Gastroesophageal sphincter (tissue), 4 donors: Measurements from ENCODE around the gene SAMD1. TPM values are rescaled to one million over a fixed set of nuclear protein-coding genes. Genes with fewer than 3 reads are reported as not detected.

Source experiments
- ATAC-seq: fragments of 150-250 bp; one replicate; pipeline ENCODE4 v1.9.1; 2016; ENCODE audit warnings: mild to moderate bottlenecking, moderate library complexity
- H3K27ac ChIP-seq, 4 donors: fragments of 200-600 bp; sonication (generic) in 3 of 4; 1 replicate in 3 of 4; 2 replicates in 1 of 4; pipeline ENCODE4 v1.5.1; 2016 to 2019
- H3K27me3 ChIP-seq: fragments of 200-600 bp; sonication (generic); one replicate; pipeline ENCODE4 v1.5.1; 2019
- H3K36me3 ChIP-seq, 2 donors: fragments of 200-600 bp; sonication (generic); one replicate each; pipeline ENCODE4 v1.5.1; 2019; ENCODE audit warnings: control low read depth in 1 of 2
- H3K4me1 ChIP-seq, 3 donors: fragments of 200-600 bp; sonication (generic); 1 replicate in 2 of 3; 2 replicates in 1 of 3; pipeline ENCODE4 v1.5.1; 2016 to 2019; ENCODE audit warnings: control low read depth in 2 of 3
- H3K4me3 ChIP-seq, 2 donors: fragments of 200-600 bp; sonication (generic); one replicate each; pipeline ENCODE4 v1.5.1; 2019; ENCODE audit warnings: mild to moderate bottlenecking in 1 of 2, moderate library complexity in 1 of 2
- H3K9me3 ChIP-seq, 3 donors: fragments of 200-600 bp; sonication (generic); one replicate each; pipeline ENCODE4 v1.5.1; 2017 to 2019; ENCODE audit warnings: control low read depth in 2 of 3
- CTCF ChIP-seq, 4 experiments: fragments of 200-600 bp in 2 of 4; fragments of 450-650 bp in 2 of 4; sonication (generic) in 1 of 4; IDR thresholded peaks; one replicate each; pipeline ENCODE4 v1.5.1; 2017 to 2019; ENCODE audit warnings: antibody characterized with exemption in 4 of 4, mild to moderate bottlenecking in 2 of 4, moderate library complexity in 2 of 4
- EP300 ChIP-seq: sonication (generic); formaldehyde crosslinking; IDR thresholded peaks from one replicate; pipeline ENCODE4 v1.6.1; 2017; ENCODE audit warnings: antibody characterized with exemption, mild to moderate bottlenecking
- POLR2A ChIP-seq, 2 donors: fragments of 450-650 bp; IDR thresholded peaks; one replicate each; pipeline ENCODE4 v1.6.1; 2017; ENCODE audit warnings: antibody characterized with exemption in 2 of 2, mild to moderate bottlenecking in 2 of 2, moderate library complexity in 1 of 2
- POLR2AphosphoS5 ChIP-seq: sonication (generic); formaldehyde crosslinking; IDR thresholded peaks from one replicate; pipeline ENCODE4 v1.6.1; 2017; ENCODE audit warnings: antibody characterized with exemption
- WGBS, 2 donors: methylation state at CpG; one replicate each; pipeline ENCODE4 v1.1.5; 2018; ENCODE audit warnings: low coverage in 1 of 2; 5-methylcytosine and 5-hydroxymethylcytosine counted together
- total RNA-seq, 4 donors: library from RNA; depleted of rRNA; stranded (reverse); fragments of >200 nt; gene quantifications; one replicate each; pipeline ENCODE4 v1.1.0, GENCODE V29; 2016

The SAMD1 gene
- total RNA-seq, 4 donors from 2014 or later = 21.9 to 61.3 (median 41.3) TPM

GRCh38 chr19:14120497-14120780 lies 29.9 kb upstream of the SAMD1 start:
- Histone ChIP-seq H3K9me3 (no peaks in the 10 kb centered on the region), H3K4me1 (peaks cover 7 to 38% (median 24%) of the 10 kb centered on the region in 3 donors), H3K4me3 (no peak overlapping the region), H3K27me3 (no peaks in the 10 kb centered on the region), H3K36me3 (no peaks in the 10 kb centered on the region), H3K27ac (peak overlapping the region in 3 of 4 donors; percentile 98 to 100 (median 99))
- WGBS, 2 donors = 75 to 100% methylated on average over 1 to 2 of the region's 7 CpGs
- no peak for ATAC-seq
- TF ChIP-seq EP300 (no peak), CTCF (IDR thresholded peaks at IDR 0.05) (no peak), POLR2AphosphoS5 (no peak), POLR2A (IDR thresholded peaks at IDR 0.05) (no peak)

- Histone ChIP-seq H3K9me3 (no peaks in the 10 kb centered on the region), H3K27me3 (no peaks in the 10 kb centered on the region), H3K4me1 (peaks cover 7 to 44% (median 27%) of the 10 kb centered on the region in 3 donors), H3K27ac (peak overlapping the region; percentile 84 to 100 (median 98)), H3K4me3 (no peak overlapping the region), H3K36me3 (no peaks in the 10 kb centered on the region)
- no peak for ATAC-seq
- TF ChIP-seq POLR2AphosphoS5 (no peak), CTCF (IDR thresholded peaks at IDR 0.05) (no peak), POLR2A (IDR thresholded peaks at IDR 0.05) (no peak), EP300 (no peak)
- 85 to 87% methylated on average over 2 to 4 of the region's 7 CpGs for WGBS, 2 donors
These were observed 29.3 kb upstream of the SAMD1 start for GRCh38 chr19:14119644-14120496.

- Histone ChIP-seq H3K4me1 (peaks cover 7 to 51% (median 34%) of the 10 kb centered on the region in 3 donors), H3K27ac (peak overlapping the region; percentile 84 to 100 (median 98)), H3K27me3 (no peaks in the 10 kb centered on the region), H3K4me3 (peak overlapping the region; percentile 3 to 96), H3K36me3 (no peaks in the 10 kb centered on the region), H3K9me3 (no peaks in the 10 kb centered on the region)
- ATAC-seq = no peak
- no peak for TF ChIP-seq CTCF (IDR thresholded peaks at IDR 0.05)
- TF ChIP-seq POLR2AphosphoS5 = no peak
- TF ChIP-seq EP300 = no peak
- no peak for TF ChIP-seq POLR2A (IDR thresholded peaks at IDR 0.05)
- WGBS, 2 donors = 22 to 36% methylated on average over 1 to 3 of the region's 3 CpGs
These were observed 28.6 kb upstream of the SAMD1 start for GRCh38 chr19:14119146-14119545.

- Histone ChIP-seq H3K4me3 (peak overlapping the region; percentile 18 to 96), H3K27me3 (no peaks in the 10 kb centered on the region), H3K27ac (peak overlapping the region; percentile 84 to 100 (median 98)), H3K36me3 (no peaks in the 10 kb centered on the region), H3K9me3 (no peaks in the 10 kb centered on the region), H3K4me1 (peaks cover 10 to 58% (median 41%) of the 10 kb centered on the region in 3 donors)
- peak; percentile 73 for ATAC-seq
- TF ChIP-seq POLR2A (IDR thresholded peaks at IDR 0.05) (peak; percentile 82 to 83), POLR2AphosphoS5 (peak; percentile 84), EP300 (no peak), CTCF (IDR thresholded peaks at IDR 0.05) (peak in 1 of 4 experiments; percentile 30)
- 3 to 5% methylated on average over 5 to 12 of the region's 61 CpGs for WGBS, 2 donors
These were observed 27.9 kb upstream of the SAMD1 start for GRCh38 chr19:14118165-14119051.
